ENCODE data around the gene ARPC1A. TPM values are rescaled to one million over a fixed set of nuclear protein-coding genes. Genes with fewer than 3 reads are reported as not detected.

ARPC1A gene
- total RNA-seq, 4 donors from 2014 or later: 75.0 to 112 (median 98.3) TPM

DNA sequence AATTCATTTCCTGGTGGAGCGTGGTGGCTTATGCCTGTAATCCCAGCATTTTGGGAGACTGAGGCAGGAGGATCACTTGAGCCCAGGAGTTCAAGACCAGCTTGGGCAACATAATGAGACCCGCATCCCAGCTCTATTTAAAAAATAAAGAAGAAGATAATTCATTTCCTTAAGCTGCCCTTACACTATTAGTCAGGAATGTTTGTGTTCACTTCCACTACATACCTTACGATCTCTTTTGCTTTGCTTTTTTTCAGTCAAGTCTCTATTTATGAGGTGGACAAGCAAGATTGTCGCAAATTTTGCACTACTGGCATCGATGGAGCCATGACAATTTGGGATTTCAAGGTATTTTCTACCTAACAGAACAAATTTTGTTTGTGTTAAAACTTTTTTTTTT, 37.6 kb downstream of the ARPC1A start:
- H3K4me3 ChIP-seq: no peak overlapping the region
- H3K4me1 ChIP-seq: no peaks in the 10 kb centered on the region
- H3K36me3 ChIP-seq: peaks cover 0 to 94% of the 10 kb centered on the region in 2 donors
- H3K9me3 ChIP-seq: no peaks in the 10 kb centered on the region
- H3K27ac ChIP-seq: no peak overlapping the region
- no peaks in the 10 kb centered on the region for H3K27me3 ChIP-seq
- TF ChIP-seq POLR2AphosphoS5 (IDR thresholded peaks at IDR 0.05) (no peak), POLR2A (IDR thresholded peaks at IDR 0.05) (no peak), EP300 (IDR thresholded peaks at IDR 0.05) (no peak)
- TF ChIP-seq, protein P1, sequence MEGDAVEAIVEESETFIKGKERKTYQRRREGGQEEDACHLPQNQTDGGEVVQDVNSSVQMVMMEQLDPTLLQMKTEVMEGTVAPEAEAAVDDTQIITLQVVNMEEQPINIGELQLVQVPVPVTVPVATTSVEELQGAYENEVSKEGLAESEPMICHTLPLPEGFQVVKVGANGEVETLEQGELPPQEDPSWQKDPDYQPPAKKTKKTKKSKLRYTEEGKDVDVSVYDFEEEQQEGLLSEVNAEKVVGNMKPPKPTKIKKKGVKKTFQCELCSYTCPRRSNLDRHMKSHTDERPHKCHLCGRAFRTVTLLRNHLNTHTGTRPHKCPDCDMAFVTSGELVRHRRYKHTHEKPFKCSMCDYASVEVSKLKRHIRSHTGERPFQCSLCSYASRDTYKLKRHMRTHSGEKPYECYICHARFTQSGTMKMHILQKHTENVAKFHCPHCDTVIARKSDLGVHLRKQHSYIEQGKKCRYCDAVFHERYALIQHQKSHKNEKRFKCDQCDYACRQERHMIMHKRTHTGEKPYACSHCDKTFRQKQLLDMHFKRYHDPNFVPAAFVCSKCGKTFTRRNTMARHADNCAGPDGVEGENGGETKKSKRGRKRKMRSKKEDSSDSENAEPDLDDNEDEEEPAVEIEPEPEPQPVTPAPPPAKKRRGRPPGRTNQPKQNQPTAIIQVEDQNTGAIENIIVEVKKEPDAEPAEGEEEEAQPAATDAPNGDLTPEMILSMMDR (IDR thresholded peaks at IDR 0.05): no peak
- ATAC-seq: no peak
- WGBS, 2 donors (ENCODE audit: low coverage in 1 of 2): 85 to 95% methylated on average over 5 of the region's 5 CpGs

GRCh38 chr7:99365318-99366141, 39.8 kb downstream of the ARPC1A start:
- H3K27ac ChIP-seq: no peak overlapping the region
- no peak for TF ChIP-seq POLR2A (IDR thresholded peaks at IDR 0.05)
- TF ChIP-seq, protein P1 (IDR thresholded peaks at IDR 0.05): peak in 2 of 4 experiments; percentile 42 to 62
- H3K36me3 ChIP-seq: peaks cover 0 to 85% of the 10 kb centered on the region in 2 donors
- no peak overlapping the region for H3K4me3 ChIP-seq
- no peaks in the 10 kb centered on the region for H3K9me3 ChIP-seq
- no peaks in the 10 kb centered on the region for H3K4me1 ChIP-seq
- peak; percentile 58 for ATAC-seq
- H3K27me3 ChIP-seq: no peaks in the 10 kb centered on the region
- WGBS, 2 donors (ENCODE audit: low coverage in 1 of 2): 60 to 80% methylated on average over 7 to 16 of the region's 17 CpGs

- H3K36me3 ChIP-seq: peaks cover 0 to 73% of the 10 kb centered on the region in 2 donors
- H3K4me1 ChIP-seq: no peaks in the 10 kb centered on the region
- TF ChIP-seq POLR2A (IDR thresholded peaks at IDR 0.05) (no peak), EP300 (IDR thresholded peaks at IDR 0.05) (no peak), POLR2AphosphoS5 (IDR thresholded peaks at IDR 0.05) (no peak)
- TF ChIP-seq, protein P1 (IDR thresholded peaks at IDR 0.05): no peak
- H3K27me3 ChIP-seq: no peaks in the 10 kb centered on the region
- H3K4me3 ChIP-seq: no peak overlapping the region
- no peak for ATAC-seq
- H3K27ac ChIP-seq: no peak overlapping the region
- no peaks in the 10 kb centered on the region for H3K9me3 ChIP-seq
- 84 to 92% methylated on average over 2 of the region's 11 CpGs for WGBS, 2 donors (ENCODE audit: low coverage in 1 of 2)
These were observed 40.9 kb downstream of the ARPC1A start for GRCh38 chr7:99366646-99367045.

DNA sequence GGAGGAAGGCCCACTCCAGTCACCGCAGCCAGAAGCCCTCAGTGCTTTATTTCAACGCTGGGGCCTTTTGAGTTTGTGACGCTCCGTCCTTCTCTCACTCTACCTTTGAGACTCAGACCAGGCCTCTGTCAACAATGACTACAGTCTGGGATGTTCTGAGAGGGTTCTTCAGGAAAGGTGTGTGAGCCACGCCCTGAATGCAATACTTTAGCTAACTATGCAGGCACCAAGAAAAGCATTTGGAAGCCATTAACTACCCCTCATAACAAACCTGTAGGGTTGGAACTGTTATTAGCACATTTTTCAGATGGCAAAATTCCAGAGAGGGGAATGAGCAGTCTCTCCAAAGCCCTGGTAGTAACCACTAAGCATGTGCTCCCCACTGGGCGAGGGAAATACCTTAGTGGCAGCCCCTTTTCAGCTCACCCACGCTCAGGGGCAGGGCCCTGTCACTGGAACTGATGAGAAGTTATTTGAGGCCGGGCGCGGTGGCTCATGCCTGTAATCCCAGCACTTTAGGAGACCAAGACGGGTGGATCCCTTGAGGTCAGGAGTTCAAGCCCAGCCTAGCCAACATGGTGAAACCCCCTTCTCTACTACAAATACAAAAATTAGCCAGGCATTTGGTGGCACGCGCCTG, 43.2 kb downstream of the ARPC1A start:
- Histone ChIP-seq H3K36me3 (peaks cover 0 to 51% of the 10 kb centered on the region in 2 donors), H3K27me3 (no peaks in the 10 kb centered on the region), H3K4me1 (peaks cover 0 to 14% (median 0%) of the 10 kb centered on the region in 3 donors), H3K9me3 (no peaks in the 10 kb centered on the region), H3K27ac (no peak overlapping the region), H3K4me3 (no peak overlapping the region)
- TF ChIP-seq, protein P1 (IDR thresholded peaks at IDR 0.05): no peak
- TF ChIP-seq POLR2A (IDR thresholded peaks at IDR 0.05): no peak
- no peak for TF ChIP-seq EP300 (IDR thresholded peaks at IDR 0.05)
- no peak for TF ChIP-seq POLR2AphosphoS5 (IDR thresholded peaks at IDR 0.05)
- 91 to 95% methylated on average over 3 to 6 of the region's 13 CpGs for WGBS, 2 donors (ENCODE audit: low coverage in 1 of 2)
- no peak for ATAC-seq
